ENCODE measurements around the gene BCOR.

DNA sequence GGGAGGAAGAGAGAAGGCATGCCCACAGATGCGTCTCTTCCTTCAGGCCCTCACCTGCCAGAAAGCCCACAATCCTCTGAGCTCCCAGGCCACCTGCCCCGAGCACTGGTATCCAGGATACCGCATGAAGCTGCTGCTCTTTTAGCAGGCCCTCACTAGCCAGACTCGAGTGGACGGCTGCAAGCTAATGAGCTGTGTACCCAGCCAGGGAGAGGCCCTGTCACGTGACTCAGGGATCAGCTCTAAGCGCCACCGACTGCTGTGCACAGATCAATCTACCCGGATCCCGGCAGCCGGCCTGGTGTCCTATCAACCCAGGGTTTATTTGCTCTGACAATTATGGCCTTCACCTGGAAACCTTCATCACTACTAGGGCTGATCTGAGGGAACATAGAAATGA lies 39.0 kb downstream of the BCOR start:
- TF ChIP-seq, protein P1, sequence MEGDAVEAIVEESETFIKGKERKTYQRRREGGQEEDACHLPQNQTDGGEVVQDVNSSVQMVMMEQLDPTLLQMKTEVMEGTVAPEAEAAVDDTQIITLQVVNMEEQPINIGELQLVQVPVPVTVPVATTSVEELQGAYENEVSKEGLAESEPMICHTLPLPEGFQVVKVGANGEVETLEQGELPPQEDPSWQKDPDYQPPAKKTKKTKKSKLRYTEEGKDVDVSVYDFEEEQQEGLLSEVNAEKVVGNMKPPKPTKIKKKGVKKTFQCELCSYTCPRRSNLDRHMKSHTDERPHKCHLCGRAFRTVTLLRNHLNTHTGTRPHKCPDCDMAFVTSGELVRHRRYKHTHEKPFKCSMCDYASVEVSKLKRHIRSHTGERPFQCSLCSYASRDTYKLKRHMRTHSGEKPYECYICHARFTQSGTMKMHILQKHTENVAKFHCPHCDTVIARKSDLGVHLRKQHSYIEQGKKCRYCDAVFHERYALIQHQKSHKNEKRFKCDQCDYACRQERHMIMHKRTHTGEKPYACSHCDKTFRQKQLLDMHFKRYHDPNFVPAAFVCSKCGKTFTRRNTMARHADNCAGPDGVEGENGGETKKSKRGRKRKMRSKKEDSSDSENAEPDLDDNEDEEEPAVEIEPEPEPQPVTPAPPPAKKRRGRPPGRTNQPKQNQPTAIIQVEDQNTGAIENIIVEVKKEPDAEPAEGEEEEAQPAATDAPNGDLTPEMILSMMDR (conservative IDR thresholded peaks at IDR 0.05), result no peak
- TF ChIP-seq EZH2 (IDR thresholded peaks at IDR 0.05; ENCODE audit: low read depth), result no peak

All from PC-9 (cell line).